ENCODE measurements around the gene SMAD2.
"Not testable (repeated sequence)": the region's sequence is repeated elsewhere in the genome, so short reads cannot be mapped to it uniquely, and the experiment has no call there.

Gene SMAD2

DNA sequence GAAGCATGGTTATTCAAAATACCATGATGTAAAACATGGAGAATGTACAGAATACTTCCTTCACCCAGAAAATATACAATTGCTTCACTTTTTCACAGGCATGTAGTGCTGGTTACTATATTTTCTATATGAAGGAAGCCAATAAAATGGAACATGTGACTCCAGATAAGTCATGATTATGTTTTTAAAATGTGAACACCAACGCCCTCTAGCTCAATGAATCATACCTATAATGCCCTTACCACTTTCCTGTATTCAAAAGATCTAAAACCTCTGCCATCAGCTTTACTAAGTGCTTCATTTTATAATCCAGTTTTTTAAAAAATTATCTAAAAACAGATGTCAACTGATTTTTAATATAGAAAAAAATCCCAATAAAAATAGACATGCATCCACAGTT is 59.9 kb downstream of the SMAD2 start:
- TF ChIP-seq ZNF274 (IDR thresholded peaks at IDR 0.05; ENCODE audit: low read depth, low read length): no peak
- H3K4me3 ChIP-seq (ENCODE audit: low read length): no peak overlapping the region

DNA sequence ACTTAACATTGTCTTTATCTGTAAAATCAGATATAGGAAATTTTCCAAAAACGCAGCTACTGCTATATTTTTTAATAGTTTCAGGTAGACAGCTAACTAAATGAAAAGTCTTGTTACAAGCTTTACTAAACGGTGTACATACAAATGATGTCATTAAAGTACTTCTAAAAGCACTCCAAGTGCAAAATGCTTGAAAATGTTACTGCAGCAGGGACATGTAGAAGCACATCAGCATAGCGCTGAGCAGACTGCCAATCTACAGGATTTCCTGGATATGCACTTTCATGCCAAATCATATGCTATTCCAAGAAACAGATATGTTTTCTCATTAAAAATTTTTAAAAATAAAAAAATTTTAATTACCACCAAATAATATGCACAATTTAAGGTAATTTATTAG is 61.7 kb downstream of the SMAD2 start:
- H3K4me3 ChIP-seq (ENCODE audit: low read length): no peak overlapping the region
- TF ChIP-seq ZNF274 (IDR thresholded peaks at IDR 0.05; ENCODE audit: low read depth, low read length): no peak

DNA sequence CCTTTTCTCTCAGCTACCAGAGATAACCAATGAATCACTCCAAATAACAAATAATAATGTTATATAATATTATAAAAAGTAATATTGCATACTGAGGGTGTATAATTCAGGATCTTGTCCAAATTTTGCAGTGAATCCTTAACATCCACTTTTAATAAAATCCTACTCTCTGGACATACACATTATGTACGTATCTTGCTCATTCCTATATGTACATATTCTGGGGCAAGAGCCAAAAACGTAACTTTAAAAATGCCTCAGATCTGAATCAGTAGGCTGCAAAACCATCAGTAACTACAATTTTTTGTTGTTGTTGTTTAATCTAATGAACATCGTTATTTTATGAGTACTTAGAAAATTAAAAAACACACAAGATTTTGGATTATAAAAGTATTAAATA is 65.3 kb downstream of the SMAD2 start:
- TF ChIP-seq ZNF274 (IDR thresholded peaks at IDR 0.05; ENCODE audit: low read depth, low read length): no peak

DNA sequence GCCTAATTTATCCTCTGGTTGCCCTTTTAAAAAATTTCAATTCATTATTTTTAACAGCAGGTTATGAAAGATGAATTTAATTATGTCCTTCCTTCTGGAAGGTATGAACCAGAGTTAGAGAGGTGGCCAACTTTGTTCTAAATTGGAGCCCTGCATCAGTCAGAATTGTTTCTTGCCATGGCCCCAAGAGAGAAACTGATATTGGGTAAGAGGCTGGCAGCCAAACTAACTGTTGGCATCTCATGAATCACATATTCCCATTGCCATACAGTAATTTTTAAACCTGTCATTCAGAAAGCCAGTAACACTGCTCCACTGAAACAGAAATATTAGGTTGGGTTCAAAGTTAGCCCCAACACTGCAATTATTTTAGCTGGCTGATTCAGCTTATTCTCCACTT is 67.4 kb downstream of the SMAD2 start:
- no peak overlapping the region for H3K4me3 ChIP-seq (ENCODE audit: low read length)
- TF ChIP-seq ZNF274 (IDR thresholded peaks at IDR 0.05; ENCODE audit: low read depth, low read length): no peak

More for the DNA sequence above, 65.3 kb downstream of the SMAD2 start:
- H3K4me3 ChIP-seq (ENCODE audit: low read length): no peak overlapping the region

DNA sequence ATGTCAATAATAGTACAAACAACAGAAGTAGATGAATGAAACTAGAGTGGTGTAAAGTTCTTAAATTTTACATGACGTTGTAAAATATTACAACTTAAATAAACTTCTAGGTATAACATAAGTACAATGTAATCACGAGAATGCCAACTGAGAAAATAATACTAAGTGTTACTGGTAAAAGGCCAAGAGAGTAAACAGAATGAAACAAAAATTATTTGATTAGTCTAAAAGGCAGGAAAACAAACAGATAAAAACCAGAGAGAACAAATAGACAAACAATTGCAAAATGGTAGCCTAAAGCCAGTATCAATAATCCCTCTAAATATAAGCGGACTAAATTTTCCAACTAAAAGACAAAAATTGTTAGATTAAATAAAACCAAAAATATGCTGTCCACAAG is 71.9 kb downstream of the SMAD2 start:
- no peak for TF ChIP-seq ZNF274 (IDR thresholded peaks at IDR 0.05; ENCODE audit: low read depth, low read length)
- no peak overlapping the region for H3K4me3 ChIP-seq (ENCODE audit: low read length)

DNA sequence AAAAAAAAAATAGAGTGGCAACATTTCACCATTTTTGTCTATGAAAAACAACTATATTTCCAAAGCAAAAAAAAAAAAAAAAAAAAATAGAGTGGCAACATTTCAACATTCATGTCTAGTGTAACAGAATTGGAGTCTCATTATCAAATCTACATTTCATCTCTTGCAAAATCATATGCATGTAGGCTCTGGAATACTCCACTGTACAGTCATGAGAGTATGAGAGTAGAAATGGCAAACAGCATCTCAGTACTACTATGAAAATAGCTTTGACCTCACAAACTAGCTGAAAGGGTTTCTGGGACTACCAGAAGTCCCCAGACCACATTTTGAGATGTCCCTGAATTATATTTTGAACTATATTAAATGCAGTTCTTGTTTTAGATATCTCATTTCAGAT is 82.8 kb downstream of the SMAD2 start:
- TF ChIP-seq ZNF274 (IDR thresholded peaks at IDR 0.05; ENCODE audit: low read depth, low read length): no peak
- H3K4me3 ChIP-seq (ENCODE audit: low read length): no peak overlapping the region

DNA sequence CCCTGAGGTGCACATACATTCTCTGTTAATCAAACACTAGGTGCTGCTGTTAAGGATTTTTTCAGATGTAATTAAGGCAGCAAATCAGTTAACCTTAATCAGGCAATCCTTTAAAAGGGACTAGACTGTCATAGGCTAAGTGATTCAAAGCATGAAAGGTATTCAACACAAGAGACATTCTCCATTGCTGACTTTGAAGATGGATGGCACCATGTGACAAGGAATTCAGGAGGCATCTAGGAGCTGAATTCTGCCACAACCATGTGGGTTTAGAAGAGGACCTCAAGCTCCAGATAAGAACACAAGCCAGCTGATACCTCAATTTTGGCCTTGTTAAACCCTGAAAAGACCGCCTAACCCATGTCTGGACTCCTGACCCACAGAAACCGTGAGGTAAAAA is 84.0 kb downstream of the SMAD2 start:
- TF ChIP-seq ZNF274 (IDR thresholded peaks at IDR 0.05; ENCODE audit: low read depth, low read length): no peak
- H3K4me3 ChIP-seq (ENCODE audit: low read length): no peak overlapping the region

DNA sequence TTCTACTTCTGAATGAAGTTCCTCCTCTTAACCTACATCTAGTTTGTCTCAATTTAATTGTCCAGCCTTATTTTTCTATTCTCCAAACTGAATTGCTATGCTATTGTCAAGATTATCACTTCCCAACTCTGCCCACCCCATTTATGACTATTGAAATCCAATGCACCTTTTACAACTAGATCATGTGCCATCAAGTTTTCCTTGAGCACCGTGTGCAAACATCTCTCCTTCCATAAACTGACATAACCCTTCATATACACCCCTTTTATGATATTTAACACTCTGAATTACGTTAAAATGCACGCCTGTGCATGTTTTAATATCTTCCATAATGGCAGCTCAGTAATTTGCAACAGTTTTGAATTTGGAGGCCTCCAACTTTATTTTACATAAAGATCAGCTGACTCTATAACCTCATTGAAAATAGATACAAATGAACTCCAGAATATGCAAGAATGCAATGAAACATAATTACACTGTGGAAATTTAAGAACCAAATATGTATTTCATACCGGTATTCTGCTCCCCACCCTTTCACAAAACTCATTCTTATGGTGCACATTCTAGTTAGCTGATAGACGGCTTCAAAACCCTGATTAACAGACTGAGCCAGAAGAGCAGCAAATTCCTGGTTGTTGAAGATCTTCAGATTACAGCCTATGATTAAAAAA is 85.5 kb downstream of the SMAD2 start:
- H3K4me3 ChIP-seq (ENCODE audit: low read length): no peak overlapping the region
- TF ChIP-seq ZNF274 (IDR thresholded peaks at IDR 0.05; ENCODE audit: low read depth, low read length): no peak

DNA sequence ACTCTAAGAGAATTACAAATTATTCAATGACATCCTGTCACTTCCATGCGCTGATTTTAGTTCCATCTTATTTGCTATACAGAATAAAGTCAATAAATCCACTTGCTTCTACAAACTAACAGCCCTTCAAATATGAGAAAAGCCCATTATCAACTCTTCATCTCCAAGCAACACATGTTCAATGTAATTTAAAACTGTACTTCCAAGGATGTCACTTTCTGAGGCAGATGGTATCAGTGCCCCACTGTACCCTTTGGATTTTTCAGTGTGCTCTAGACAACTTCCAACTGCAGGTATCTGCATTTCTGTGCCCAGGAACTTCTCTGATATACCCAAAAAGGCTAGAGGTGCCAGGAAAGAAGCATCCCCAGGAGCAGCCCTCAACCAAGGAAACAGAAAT is 87.6 kb downstream of the SMAD2 start:
- H3K4me3 ChIP-seq (ENCODE audit: low read length): no peak overlapping the region
- no peak for TF ChIP-seq ZNF274 (IDR thresholded peaks at IDR 0.05; ENCODE audit: low read depth, low read length)

DNA sequence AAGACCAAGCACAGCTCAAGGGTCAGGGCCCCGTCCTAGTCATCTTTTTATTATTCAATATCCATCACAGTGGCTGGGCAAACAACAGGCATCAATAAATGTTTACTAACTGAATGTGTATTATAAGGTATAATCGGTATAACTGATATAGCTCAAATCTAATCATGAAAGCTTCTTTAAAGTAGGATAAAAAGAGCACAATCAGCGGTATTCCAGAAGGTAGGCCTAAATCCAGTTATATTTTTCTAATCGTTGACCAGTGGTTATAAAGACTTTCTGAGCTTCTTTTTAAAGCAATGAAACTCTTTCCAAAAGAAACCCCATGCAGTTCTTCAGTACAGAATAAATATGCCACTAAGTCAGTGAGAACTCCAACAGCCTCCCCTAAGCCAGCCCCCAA is 92.1 kb downstream of the SMAD2 start:
- TF ChIP-seq ZNF274 (IDR thresholded peaks at IDR 0.05; ENCODE audit: low read depth, low read length): no peak
- no peak overlapping the region for H3K4me3 ChIP-seq (ENCODE audit: low read length)

DNA sequence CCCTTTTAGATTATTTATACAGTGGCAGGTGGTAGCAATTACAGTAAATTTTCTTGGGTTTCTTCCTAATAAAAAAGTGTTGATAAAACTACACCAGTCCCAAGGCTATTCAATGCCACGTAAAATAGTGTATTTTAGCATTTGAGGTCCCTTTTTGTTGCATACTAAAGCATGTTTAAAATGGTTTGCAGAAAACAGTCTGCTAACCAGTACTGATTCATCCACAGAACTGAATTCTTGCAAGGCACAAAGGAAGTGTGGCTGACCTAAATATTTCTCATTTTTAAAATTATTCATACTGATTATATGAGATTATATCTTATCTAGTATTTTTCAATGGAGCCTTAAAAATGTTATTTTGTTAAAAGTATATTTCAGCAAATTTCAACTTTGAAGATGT is 98.1 kb downstream of the SMAD2 start:
- no peak for TF ChIP-seq ZNF274 (IDR thresholded peaks at IDR 0.05; ENCODE audit: low read depth, low read length)
- H3K4me3 ChIP-seq (ENCODE audit: low read length): no peak overlapping the region

DNA sequence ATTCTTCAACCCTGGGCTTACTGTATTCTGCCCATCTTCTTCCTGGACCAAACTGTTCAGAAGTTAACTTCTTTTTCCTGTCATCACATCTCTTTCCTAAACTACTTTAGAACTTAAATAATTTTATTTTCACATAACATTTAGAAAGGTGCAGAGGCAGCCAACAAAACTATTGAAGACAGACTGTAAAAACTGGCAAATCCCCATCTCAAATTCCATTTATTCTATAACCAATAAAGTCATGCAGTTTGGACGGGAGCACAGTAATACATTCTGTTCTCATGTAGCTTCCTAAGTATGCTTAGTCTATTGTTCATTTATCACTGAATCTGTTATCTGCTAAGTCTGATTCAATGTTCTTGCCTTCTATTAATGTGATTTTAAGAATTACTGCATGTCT is 99.1 kb downstream of the SMAD2 start:
- TF ChIP-seq ZNF274 (IDR thresholded peaks at IDR 0.05; ENCODE audit: low read depth, low read length): no peak
- H3K4me3 ChIP-seq (ENCODE audit: low read length): no peak overlapping the region

DNA sequence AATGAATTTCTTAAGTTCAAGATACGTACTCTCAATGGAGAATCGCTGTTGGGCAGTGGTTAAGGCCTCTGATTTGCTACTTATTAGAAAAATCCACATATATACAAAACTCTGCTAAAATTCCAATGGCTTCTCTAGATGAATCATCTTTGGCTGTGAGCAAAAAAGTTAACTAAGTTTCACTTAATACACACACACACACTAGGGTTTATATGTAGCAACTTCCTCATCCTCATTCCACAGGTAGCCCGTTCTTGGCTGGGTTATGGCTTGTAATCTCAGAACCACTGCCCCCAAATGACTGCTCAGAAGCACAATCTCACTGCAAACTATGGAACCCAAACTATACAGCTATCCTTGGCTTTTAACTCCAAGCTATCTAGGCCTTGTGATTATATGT is 99.7 kb downstream of the SMAD2 start:
- H3K4me3 ChIP-seq (ENCODE audit: low read length): no peak overlapping the region
- no peak for TF ChIP-seq ZNF274 (IDR thresholded peaks at IDR 0.05; ENCODE audit: low read depth, low read length)

DNA sequence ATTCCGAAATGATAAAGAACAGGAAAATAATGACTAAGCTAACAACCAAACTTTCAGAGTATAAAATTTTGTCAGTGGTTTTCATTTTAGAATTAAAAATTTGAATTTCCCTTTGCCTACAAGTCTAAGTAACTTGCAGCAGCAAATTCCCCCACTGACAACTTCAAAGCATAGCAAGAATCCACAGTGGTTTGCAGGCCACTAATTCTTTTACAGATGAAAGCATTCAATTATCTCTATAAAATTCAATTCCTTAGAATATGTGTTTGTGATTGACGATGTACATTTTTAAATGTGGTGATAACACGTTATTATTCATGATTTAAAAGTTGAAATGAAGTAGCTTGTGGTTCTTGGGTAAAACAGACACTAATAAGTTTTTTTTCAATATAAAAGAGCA is 100.6 kb downstream of the SMAD2 start:
- TF ChIP-seq ZNF274 (IDR thresholded peaks at IDR 0.05; ENCODE audit: low read depth, low read length): no peak
- no peak overlapping the region for H3K4me3 ChIP-seq (ENCODE audit: low read length)

DNA sequence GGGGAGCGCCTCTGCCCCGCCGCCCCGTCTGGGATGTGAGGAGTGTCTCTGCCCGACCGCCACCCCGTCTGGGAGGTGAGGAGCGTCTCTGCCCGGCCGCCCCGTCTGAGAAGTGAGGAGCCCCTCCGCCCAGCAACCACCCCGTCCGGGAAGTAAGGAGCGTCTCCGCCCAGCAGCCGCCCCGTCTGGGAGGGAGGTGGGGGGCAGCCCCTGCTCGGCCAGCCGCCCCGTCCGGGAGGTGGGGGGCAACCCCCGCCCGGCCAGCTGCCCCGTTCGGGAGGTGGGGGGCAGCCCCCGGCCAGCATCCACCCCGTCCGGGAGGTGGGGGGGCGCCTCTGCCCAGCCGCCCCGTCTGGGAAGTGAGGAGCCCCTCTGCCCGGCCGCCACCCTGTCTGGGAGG is 102.4 kb downstream of the SMAD2 start:
- H3K4me3 ChIP-seq (ENCODE audit: low read length): not testable (repeated sequence)
